ENCODE results near the gene BIVM.

GRCh38 chr13:102873653-102874052, 74.7 kb downstream of the BIVM start:
- no peak for TF ChIP-seq NFIC (IDR thresholded peaks at IDR 0.05)
- no peak for TF ChIP-seq RAD21 (IDR thresholded peaks at IDR 0.05; ENCODE audit: low read depth)
